Loucy (cell line): ENCODE data around the gene DDX24.

Experiments used
- H2AFZ ChIP-seq: fragments of 200-600 bp; sonication (generic); 2 replicates; pipeline ENCODE4 v1.6.0; 2016; ENCODE audit warnings: antibody characterized with exemption, mild to moderate bottlenecking, low read length, moderate library complexity
- H3F3A ChIP-seq: fragments of 200-600 bp; 2 replicates; pipeline ENCODE4 v1.6.0; 2016; ENCODE audit warnings: antibody characterized with exemption, low read depth, mild to moderate bottlenecking
- H3K27me3 ChIP-seq: fragments of 200-600 bp; sonication (generic); 2 replicates; pipeline ENCODE4 v1.6.1; 2014; ENCODE audit warnings: low read length, mild to moderate bottlenecking; ENCODE audit not compliant: insufficient read depth, poor library complexity, severe bottlenecking
- H3K36me3 ChIP-seq: fragments of 200-600 bp; sonication (generic); 2 replicates; pipeline ENCODE4 v1.6.1; 2016; ENCODE audit warnings: low read length; ENCODE audit not compliant: insufficient read depth
- H3K4me1 ChIP-seq: fragments of 200-600 bp; sonication (generic); 2 replicates; pipeline ENCODE4 v1.5.1; 2014; ENCODE audit warnings: low read length, mild to moderate bottlenecking; ENCODE audit not compliant: insufficient read depth, poor library complexity, severe bottlenecking
- H3K4me2 ChIP-seq: fragments of 200-600 bp; sonication (generic); 2 replicates; pipeline ENCODE4 v1.6.0; 2014; ENCODE audit warnings: antibody characterized with exemption, low read length, low read depth, mild to moderate bottlenecking; ENCODE audit not compliant: poor library complexity, severe bottlenecking
- H3K4me3 ChIP-seq: fragments of 200-600 bp; sonication (generic); 2 replicates; pipeline ENCODE4 v1.5.1; 2014; ENCODE audit warnings: low read length, mild to moderate bottlenecking, mixed read lengths; ENCODE audit not compliant: poor library complexity, severe bottlenecking
- H3K79me2 ChIP-seq: fragments of 200-600 bp; sonication (generic); 2 replicates; pipeline ENCODE4 v1.6.1; 2014; ENCODE audit warnings: low read length; ENCODE audit not compliant: insufficient read depth
- H3K9ac ChIP-seq: fragments of 200-600 bp; sonication (generic); 2 replicates; pipeline ENCODE4 v1.6.0; 2014; ENCODE audit warnings: mild to moderate bottlenecking, low read depth, low read length, moderate library complexity; ENCODE audit not compliant: poor library complexity, severe bottlenecking
- H3K9me2 ChIP-seq: fragments of 200-600 bp; sonication (generic); replicated peaks from 2 replicates; pipeline ENCODE4 v1.6.1; 2016; ENCODE audit warnings: low read depth, low read length, mixed read lengths
- H3K9me3 ChIP-seq: fragments of 200-600 bp; sonication (generic); 2 replicates; pipeline ENCODE4 v1.6.1; 2014; ENCODE audit warnings: mild to moderate bottlenecking, antibody characterized with exemption, low read length, low read depth; ENCODE audit not compliant: insufficient read depth
- H4K20me1 ChIP-seq: fragments of 200-600 bp; sonication (generic); 2 replicates; pipeline ENCODE4 v1.6.0; 2014; ENCODE audit warnings: antibody characterized with exemption, low read length, mild to moderate bottlenecking; ENCODE audit not compliant: insufficient read depth, poor library complexity, severe bottlenecking
- EZH2phosphoT487 ChIP-seq: fragments of 200-600 bp; IDR thresholded peaks from 2 replicates; pipeline ENCODE4 v1.6.1; 2018; ENCODE audit warnings: antibody characterized with exemption, mild to moderate bottlenecking, moderate library complexity, borderline replicate concordance
- TF ChIP-seq, protein P1 (sequence below): fragments of 200-600 bp; sonication (generic); conservative IDR thresholded peaks from 2 replicates; pipeline ENCODE4 v1.5.1; 2014; ENCODE audit warnings: mild to moderate bottlenecking, antibody characterized with exemption, low read length

The DDX24 gene

DNA sequence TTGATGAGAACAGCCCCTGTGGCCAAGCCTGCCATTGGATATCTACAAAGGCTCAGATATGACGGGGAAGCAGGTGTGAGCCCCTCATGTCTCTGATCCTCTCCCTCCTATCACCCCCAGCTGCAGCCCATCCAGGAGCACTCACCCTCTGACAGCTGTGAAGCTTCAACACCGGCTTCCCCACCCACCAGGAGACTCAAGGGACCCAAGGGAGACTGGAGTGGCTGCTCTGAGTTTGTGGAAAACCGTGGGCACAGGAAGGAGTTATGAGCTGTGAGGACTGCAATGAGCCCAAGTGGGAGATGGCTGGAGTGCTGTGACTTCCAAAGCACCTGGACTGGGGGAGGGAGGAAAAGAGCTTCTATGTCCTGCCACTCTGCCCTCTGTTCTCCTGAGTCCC lies 40.5 kb upstream of the DDX24 start:
- no peak overlapping the region for H3K4me3 ChIP-seq
- no peak overlapping the region for H3K9ac ChIP-seq

DNA sequence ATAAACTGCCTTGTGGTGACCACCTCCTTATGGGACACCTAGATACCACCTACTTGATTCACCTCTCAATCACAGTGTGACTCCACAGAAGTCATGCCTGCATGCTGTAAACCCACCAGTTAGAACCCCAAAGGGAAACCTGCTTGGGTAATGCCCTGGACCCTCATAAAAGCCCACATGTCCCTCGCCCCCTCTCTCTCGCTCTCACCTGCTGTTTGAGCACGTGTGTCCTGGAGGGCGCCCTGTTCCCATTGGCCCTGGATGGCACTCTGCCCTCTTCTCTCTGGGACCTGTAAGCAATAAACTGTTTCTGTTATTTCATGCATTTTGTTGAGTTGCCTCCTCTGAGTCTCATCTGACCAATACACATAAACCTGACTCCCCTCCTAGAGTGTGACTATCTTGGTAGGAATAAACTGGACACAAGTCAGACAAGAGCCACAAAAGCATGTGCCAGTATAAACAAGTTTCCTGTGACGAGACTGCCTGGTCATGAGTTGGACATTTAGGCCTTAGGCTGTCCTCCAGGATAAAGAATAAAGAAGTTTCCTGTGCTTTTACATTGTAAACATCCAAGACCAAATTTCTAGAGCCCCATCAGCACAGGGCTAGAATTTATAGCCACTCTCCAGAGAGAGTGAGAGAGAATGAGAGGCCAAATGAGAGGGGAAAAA lies 39.8 kb upstream of the DDX24 start:
- TF ChIP-seq, protein P1, sequence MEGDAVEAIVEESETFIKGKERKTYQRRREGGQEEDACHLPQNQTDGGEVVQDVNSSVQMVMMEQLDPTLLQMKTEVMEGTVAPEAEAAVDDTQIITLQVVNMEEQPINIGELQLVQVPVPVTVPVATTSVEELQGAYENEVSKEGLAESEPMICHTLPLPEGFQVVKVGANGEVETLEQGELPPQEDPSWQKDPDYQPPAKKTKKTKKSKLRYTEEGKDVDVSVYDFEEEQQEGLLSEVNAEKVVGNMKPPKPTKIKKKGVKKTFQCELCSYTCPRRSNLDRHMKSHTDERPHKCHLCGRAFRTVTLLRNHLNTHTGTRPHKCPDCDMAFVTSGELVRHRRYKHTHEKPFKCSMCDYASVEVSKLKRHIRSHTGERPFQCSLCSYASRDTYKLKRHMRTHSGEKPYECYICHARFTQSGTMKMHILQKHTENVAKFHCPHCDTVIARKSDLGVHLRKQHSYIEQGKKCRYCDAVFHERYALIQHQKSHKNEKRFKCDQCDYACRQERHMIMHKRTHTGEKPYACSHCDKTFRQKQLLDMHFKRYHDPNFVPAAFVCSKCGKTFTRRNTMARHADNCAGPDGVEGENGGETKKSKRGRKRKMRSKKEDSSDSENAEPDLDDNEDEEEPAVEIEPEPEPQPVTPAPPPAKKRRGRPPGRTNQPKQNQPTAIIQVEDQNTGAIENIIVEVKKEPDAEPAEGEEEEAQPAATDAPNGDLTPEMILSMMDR, result no peak
- no peak for TF ChIP-seq EZH2phosphoT487
- Histone ChIP-seq H3K4me1 (no peaks in the 10 kb centered on the region), H3F3A (no peaks in the 10 kb centered on the region), H3K36me3 (no peaks in the 10 kb centered on the region), H3K4me3 (no peak overlapping the region), H3K9me3 (no peaks in the 10 kb centered on the region), H3K27me3 (no peaks in the 10 kb centered on the region), H3K79me2 (no peaks in the 10 kb centered on the region), H4K20me1 (no peaks in the 10 kb centered on the region), H3K9ac (no peak overlapping the region), H2AFZ (no peak overlapping the region), H3K9me2 (no peaks in the 10 kb centered on the region), H3K4me2 (no peak overlapping the region)

More for the DNA sequence above, 40.5 kb upstream of the DDX24 start:
- Histone ChIP-seq H3K36me3 (no peaks in the 10 kb centered on the region), H3K9me3 (no peaks in the 10 kb centered on the region), H3F3A (no peaks in the 10 kb centered on the region), H3K9me2 (no peaks in the 10 kb centered on the region), H2AFZ (no peak overlapping the region), H3K27me3 (no peaks in the 10 kb centered on the region), H3K4me1 (no peaks in the 10 kb centered on the region), H3K4me2 (no peak overlapping the region), H4K20me1 (no peaks in the 10 kb centered on the region), H3K79me2 (no peaks in the 10 kb centered on the region)
- TF ChIP-seq, protein P1, result no peak
- no peak for TF ChIP-seq EZH2phosphoT487

DNA sequence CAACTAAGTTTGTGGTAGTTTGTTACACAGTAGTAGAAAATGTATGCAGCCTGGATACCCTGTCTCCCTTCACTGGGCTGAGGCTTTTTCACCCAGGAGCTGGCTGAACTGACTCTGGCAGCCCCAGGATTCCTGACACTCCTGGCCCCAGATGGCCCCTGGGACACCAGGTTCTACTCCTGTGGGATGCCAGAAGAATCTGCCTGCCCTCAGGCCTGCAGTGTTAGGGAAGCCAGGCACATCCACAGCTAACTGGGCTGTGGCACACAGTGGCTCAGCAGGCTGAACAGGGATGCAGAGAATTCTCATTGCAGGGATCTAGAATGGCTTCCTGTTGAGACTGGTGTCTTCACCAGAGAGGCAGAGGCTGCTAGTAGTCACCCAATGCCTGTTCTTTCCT lies 38.1 kb upstream of the DDX24 start:
- Histone ChIP-seq H3K79me2 (no peaks in the 10 kb centered on the region), H3K9ac (no peak overlapping the region), H3K9me2 (no peaks in the 10 kb centered on the region), H4K20me1 (no peaks in the 10 kb centered on the region), H3K36me3 (no peaks in the 10 kb centered on the region), H3K27me3 (no peaks in the 10 kb centered on the region), H3K9me3 (no peaks in the 10 kb centered on the region), H3K4me1 (no peaks in the 10 kb centered on the region), H3K4me3 (no peak overlapping the region), H3F3A (no peaks in the 10 kb centered on the region), H3K4me2 (no peak overlapping the region), H2AFZ (no peak overlapping the region)
- TF ChIP-seq EZH2phosphoT487, result no peak

DNA sequence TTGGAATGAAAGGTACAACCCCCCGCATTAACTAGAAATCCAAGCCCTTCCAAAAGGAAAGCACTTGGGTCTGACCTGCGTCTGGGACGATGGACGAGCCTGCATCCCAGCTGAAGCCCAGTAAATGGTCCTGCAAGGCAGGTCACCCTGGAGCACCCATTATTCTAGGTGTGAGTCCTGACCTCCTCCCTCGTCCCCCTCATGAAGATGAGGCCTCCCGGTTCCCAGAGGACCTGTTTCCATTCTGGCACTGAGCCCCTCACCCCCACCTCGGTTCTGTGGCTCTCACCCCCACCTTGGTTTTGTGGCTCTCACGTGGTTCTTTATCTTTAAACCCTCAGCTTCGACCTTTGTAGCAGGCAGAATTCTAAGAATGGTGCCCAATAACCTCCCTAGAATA lies 36.9 kb upstream of the DDX24 start:
- Histone ChIP-seq H4K20me1 (no peaks in the 10 kb centered on the region), H3K27me3 (no peaks in the 10 kb centered on the region), H3K4me2 (no peak overlapping the region), H3K9me2 (no peaks in the 10 kb centered on the region), H3K36me3 (no peaks in the 10 kb centered on the region), H3K4me3 (no peak overlapping the region), H3K79me2 (no peaks in the 10 kb centered on the region), H3F3A (no peaks in the 10 kb centered on the region), H2AFZ (no peak overlapping the region), H3K9me3 (no peaks in the 10 kb centered on the region), H3K9ac (no peak overlapping the region), H3K4me1 (no peaks in the 10 kb centered on the region)
- TF ChIP-seq EZH2phosphoT487, result no peak
- TF ChIP-seq, protein P1, result no peak
